CD4-positive, CD25-positive, alpha-beta regulatory T cell (primary cell): ENCODE measurements around the gene RABGAP1L. TPM values are rescaled to one million over a fixed set of nuclear protein-coding genes. Genes with fewer than 3 reads are reported as not detected.
"Not testable (repeated sequence)": the region's sequence is repeated elsewhere in the genome, so short reads cannot be mapped to it uniquely, and the experiment has no call there.

Experiments
- ATAC-seq, 2 donors: fragments of 150-1000 bp; cut with Tn5 transposase; one replicate each; pipeline ENCODE4 v1.10.0; 2021; ENCODE audit warnings: low read depth in 2 of 2, moderate number of reproducible peaks in 2 of 2, moderate library complexity in 1 of 2
- DNase-seq, 3 donors: peaks; one replicate each; pipeline versions ENCODE4 v3.0.0 to v3.0.0-alpha.2; 2012 to 2022; ENCODE audit warnings: mixed read lengths in 1 of 3
- H3K27ac ChIP-seq: one replicate; pipeline ENCODE4 v1.7.0; 2013; ENCODE audit warnings: mild to moderate bottlenecking, low read length; ENCODE audit not compliant: insufficient read depth, poor library complexity, severe bottlenecking
- H3K27me3 ChIP-seq: one replicate; pipeline ENCODE4 v1.7.0; 2013; ENCODE audit warnings: low read length; ENCODE audit not compliant: control insufficient read depth, insufficient read depth
- H3K36me3 ChIP-seq: one replicate; pipeline ENCODE4 v1.7.0; 2013; ENCODE audit warnings: mild to moderate bottlenecking, low read length, moderate library complexity; ENCODE audit not compliant: control insufficient read depth, insufficient read depth
- H3K4me1 ChIP-seq: 2 replicates; pipeline ENCODE4 v1.7.0; 2013; ENCODE audit warnings: mild to moderate bottlenecking, low read length; ENCODE audit not compliant: insufficient read depth, control insufficient read depth, poor library complexity, severe bottlenecking
- H3K4me3 ChIP-seq: one replicate; pipeline ENCODE4 v1.7.0; 2013; ENCODE audit warnings: low read depth, mild to moderate bottlenecking, low read length, moderate library complexity
- H3K9me3 ChIP-seq, 2 experiments: 1 replicate in 1 of 2; 2 replicates in 1 of 2; pipeline ENCODE4 v1.7.0; 2013; ENCODE audit warnings: low read length in 2 of 2, mild to moderate bottlenecking in 1 of 2, moderate library complexity in 1 of 2; ENCODE audit not compliant: control insufficient read depth in 2 of 2
- H3K27ac Mint-ChIP-seq, 3 donors: one replicate each; pipeline ENCODE4 v1.8.0; 2020 to 2022; ENCODE audit warnings: mild to moderate bottlenecking in 3 of 3, mixed read lengths in 3 of 3, moderate library complexity in 2 of 3
- H3K27me3 Mint-ChIP-seq: one replicate; pipeline ENCODE4 v1.8.0; 2022; ENCODE audit warnings: mild to moderate bottlenecking, mixed read lengths
- H3K36me3 Mint-ChIP-seq: one replicate; pipeline ENCODE4 v1.8.0; 2020; ENCODE audit warnings: mixed read lengths
- H3K4me1 Mint-ChIP-seq, 4 donors: one replicate each; pipeline ENCODE4 v1.8.0; 2020 to 2022; ENCODE audit warnings: mixed read lengths in 4 of 4, mild to moderate bottlenecking in 1 of 4
- H3K4me3 Mint-ChIP-seq, 4 donors: one replicate each; pipeline ENCODE4 v1.8.0; 2020 to 2022; ENCODE audit warnings: mild to moderate bottlenecking in 4 of 4, mixed read lengths in 4 of 4, moderate library complexity in 3 of 4
- H3K9me3 Mint-ChIP-seq, 7 donors: one replicate each; pipeline ENCODE4 v1.8.0; 2020 to 2022; ENCODE audit warnings: mixed read lengths in 7 of 7, mild to moderate bottlenecking in 3 of 7, moderate library complexity in 2 of 7
- polyA plus RNA-seq, 4 donors: library from polyadenylated mRNA; unstranded; fragments of 300-500 nt; fragmentation: Illumina TruSeq; gene quantifications; one replicate each; pipeline ENCODE4 v1.2.3, GENCODE V29; 2021
- total RNA-seq: library from RNA; stranded (reverse); gene quantifications from one replicate; pipeline ENCODE4 v1.2.3, GENCODE V29; 2022

Gene RABGAP1L
- total and polyA plus RNA-seq, 5 donors from 2014 or later = 69.7 to 118 (median 84.9) TPM

DNA sequence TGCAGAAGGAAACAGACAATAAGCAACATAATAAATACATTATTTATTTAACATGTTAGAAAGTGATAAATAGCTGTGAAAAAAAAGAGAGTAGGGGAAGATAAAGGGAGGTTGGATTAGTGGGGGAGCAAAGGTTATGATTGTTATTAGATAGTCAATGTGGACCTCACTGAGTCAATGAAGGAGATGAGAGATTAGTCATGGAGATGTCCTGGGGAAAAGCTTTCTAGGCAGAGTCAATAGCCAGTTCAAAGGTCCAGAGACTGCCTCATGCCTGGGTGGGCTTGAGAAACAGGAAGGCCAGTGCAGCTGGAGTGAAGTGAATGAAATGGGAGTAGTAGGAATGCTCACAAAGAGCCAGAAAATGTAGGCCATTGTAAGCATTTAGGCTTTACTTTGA, 653.3 kb downstream of the RABGAP1L start:
- H3K4me3 Mint-ChIP-seq = no peak overlapping the region
- H3K9me3 Mint-ChIP-seq = no peaks in the 10 kb centered on the region
- Histone ChIP-seq H3K9me3 (no peaks in the 10 kb centered on the region), H3K4me3 (no peak overlapping the region), H3K36me3 (peaks cover 6% of the 10 kb centered on the region), H3K4me1 (no peaks in the 10 kb centered on the region), H3K27ac (no peak overlapping the region), H3K27me3 (no peaks in the 10 kb centered on the region)
- H3K27me3 Mint-ChIP-seq = no peaks in the 10 kb centered on the region
- peaks cover 20% of the 10 kb centered on the region for H3K36me3 Mint-ChIP-seq
- peaks cover 7 to 23% (median 19%) of the 10 kb centered on the region in 4 donors for H3K4me1 Mint-ChIP-seq
- peak overlapping the region in 1 of 3 donors; percentile 2 for H3K27ac Mint-ChIP-seq
- DNase-seq (no peak), ATAC-seq (no peak)

DNA sequence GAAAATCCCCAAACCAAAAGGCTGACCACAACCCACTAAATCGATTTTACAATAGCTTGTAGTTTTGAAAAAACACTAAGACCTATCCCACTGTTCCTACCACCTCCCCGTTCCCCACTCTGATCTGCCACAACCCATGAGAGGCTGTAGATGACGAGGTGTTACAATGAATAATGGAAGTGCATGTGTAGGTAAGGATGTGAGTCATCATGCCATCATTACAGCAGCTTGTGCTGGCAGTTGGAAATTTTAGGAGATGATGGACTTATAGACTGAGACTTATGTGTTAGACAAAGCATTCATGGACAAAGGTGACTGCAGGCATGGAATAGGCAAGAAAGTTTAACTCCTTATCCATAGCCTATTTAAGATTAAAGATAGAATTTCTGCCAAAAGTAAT, 655.7 kb downstream of the RABGAP1L start:
- no peaks in the 10 kb centered on the region for H3K9me3 ChIP-seq
- Mint-ChIP-seq H3K27me3 (no peaks in the 10 kb centered on the region), H3K4me1 (peaks cover 7 to 33% (median 25%) of the 10 kb centered on the region in 4 donors), H3K9me3 (peaks cover 0 to 3% (median 0%) of the 10 kb centered on the region in 7 donors), H3K36me3 (peaks cover 34% of the 10 kb centered on the region), H3K4me3 (no peak overlapping the region), H3K27ac (peak overlapping the region in 1 of 3 donors; percentile 4)
- no peaks in the 10 kb centered on the region for H3K4me1 ChIP-seq
- DNase-seq (no peak), ATAC-seq (no peak)
- peaks cover 6% of the 10 kb centered on the region for H3K36me3 ChIP-seq
- H3K4me3 ChIP-seq = no peak overlapping the region
- no peaks in the 10 kb centered on the region for H3K27me3 ChIP-seq
- H3K27ac ChIP-seq = no peak overlapping the region

DNA sequence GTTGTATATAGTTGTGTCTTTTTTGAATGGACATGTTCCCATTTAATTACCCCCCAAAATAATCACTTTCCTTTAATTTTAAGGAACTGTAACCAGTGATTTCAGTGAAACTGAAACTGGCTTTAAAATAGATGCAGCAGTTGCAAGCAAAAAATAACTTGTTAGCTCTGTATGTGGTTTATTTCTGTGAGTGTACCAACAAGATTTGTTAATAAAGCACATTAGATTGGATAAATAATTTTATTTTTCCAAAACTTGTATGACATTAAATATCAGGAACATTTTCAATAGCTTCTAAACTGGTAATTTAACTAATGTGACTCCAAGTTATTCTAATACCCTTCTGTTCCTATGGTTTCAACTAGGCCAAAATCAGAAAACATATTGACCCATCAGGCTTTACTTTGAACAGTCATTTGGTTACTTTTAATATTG, 656.2 kb downstream of the RABGAP1L start:
- H3K36me3 Mint-ChIP-seq = peaks cover 39% of the 10 kb centered on the region
- peaks cover 7 to 33% (median 26%) of the 10 kb centered on the region in 4 donors for H3K4me1 Mint-ChIP-seq
- H3K27ac Mint-ChIP-seq = no peak overlapping the region
- H3K27me3 Mint-ChIP-seq = no peaks in the 10 kb centered on the region
- DNase-seq (no peak), ATAC-seq (no peak)
- H3K9me3 ChIP-seq = no peaks in the 10 kb centered on the region
- no peak overlapping the region for H3K4me3 Mint-ChIP-seq
- H3K4me3 ChIP-seq = no peak overlapping the region
- H3K9me3 Mint-ChIP-seq = peaks cover 0 to 3% (median 0%) of the 10 kb centered on the region in 7 donors
- no peak overlapping the region for H3K27ac ChIP-seq
- peaks cover 6% of the 10 kb centered on the region for H3K36me3 ChIP-seq
- H3K4me1 ChIP-seq = no peaks in the 10 kb centered on the region
- no peaks in the 10 kb centered on the region for H3K27me3 ChIP-seq

DNA sequence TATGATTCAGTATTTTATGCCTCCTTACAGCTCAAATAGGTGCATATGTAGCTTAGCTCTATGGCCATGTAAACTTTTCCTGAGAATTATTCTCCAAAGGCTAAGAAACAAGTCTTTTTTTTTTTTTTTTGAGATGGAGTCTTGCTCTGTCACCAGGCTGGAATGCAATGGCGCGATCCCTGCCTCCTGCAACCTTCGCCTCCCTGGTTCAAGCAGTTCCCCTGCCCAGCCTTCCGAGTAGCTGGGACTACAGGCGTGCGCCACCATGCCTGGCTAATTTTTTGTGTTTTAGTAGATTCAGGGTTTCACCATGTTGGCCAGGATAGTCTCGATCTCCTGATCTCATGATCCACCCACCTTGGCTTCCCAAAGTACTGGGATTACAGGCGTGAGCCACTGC, 657.3 kb downstream of the RABGAP1L start:
- peaks cover 46% of the 10 kb centered on the region for H3K36me3 Mint-ChIP-seq
- not testable (repeated sequence) for H3K27me3 ChIP-seq, H3K4me3 Mint-ChIP-seq, DNase-seq, H3K27ac ChIP-seq, ATAC-seq, H3K27me3 Mint-ChIP-seq, H3K36me3 ChIP-seq, H3K4me3 ChIP-seq, H3K27ac Mint-ChIP-seq, H3K4me1 ChIP-seq, H3K9me3 ChIP-seq, H3K9me3 Mint-ChIP-seq
- H3K4me1 Mint-ChIP-seq = peaks cover 4 to 33% (median 22%) of the 10 kb centered on the region in 4 donors

DNA sequence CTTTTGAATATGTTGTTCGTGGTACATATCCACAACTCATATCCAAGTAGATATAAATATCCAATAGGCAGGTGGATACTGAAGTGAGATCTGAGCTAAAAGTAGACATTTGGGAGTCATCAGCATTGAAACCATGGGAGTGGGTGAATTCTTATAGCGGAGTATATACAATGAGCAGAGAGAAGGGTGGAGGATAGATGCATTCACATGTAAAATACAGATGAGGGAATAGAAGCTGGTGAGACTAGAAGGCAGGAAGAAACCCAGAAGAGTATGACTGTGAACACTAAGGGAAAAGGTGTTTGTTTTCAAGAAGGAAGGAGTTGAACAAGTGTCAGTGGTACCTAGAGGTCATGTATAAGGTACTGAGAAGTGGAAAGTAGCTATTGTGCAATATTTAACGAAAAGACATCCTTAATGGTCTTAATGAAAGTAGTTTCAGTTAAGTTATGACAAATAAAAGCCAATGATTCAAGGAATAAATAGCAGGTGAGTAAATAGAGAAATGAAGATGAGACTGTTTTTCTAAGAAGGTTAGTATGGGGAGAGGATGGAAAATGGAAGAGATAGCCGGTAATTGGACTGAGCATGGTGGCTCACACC, 658.8 kb downstream of the RABGAP1L start:
- no peak overlapping the region for H3K4me3 Mint-ChIP-seq
- peaks cover 7 to 28% (median 14%) of the 10 kb centered on the region in 4 donors for H3K4me1 Mint-ChIP-seq
- DNase-seq (no peak), ATAC-seq (no peak)
- no peaks in the 10 kb centered on the region for H3K27me3 Mint-ChIP-seq
- H3K27ac ChIP-seq = no peak overlapping the region
- peaks cover 37% of the 10 kb centered on the region for H3K36me3 Mint-ChIP-seq
- H3K4me1 ChIP-seq = no peaks in the 10 kb centered on the region
- peak overlapping the region in 1 of 3 donors; percentile 9 for H3K27ac Mint-ChIP-seq
- H3K36me3 ChIP-seq = no peaks in the 10 kb centered on the region
- no peaks in the 10 kb centered on the region for H3K9me3 ChIP-seq
- H3K27me3 ChIP-seq = no peaks in the 10 kb centered on the region
- peaks cover 0 to 3% (median 0%) of the 10 kb centered on the region in 7 donors for H3K9me3 Mint-ChIP-seq
- no peak overlapping the region for H3K4me3 ChIP-seq

DNA sequence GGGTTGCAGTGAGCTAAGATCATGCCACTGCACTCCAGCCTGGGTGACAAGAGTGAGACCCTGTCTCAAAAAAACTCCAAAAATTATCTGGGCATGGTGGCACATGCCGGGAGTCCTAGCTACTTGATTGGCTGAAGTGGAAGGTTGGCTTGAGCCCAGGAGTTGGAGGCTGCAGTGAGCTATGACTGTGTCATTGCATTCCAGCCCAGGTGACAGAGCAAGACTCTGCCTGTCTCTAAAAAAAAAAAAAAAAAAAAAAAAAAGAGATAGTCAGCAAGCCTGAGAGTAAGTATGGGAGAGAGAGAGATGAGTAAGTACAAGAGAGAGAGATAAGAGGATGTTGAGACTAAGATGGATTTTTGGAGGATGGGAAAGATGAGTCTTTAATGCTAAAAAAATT, 659.6 kb downstream of the RABGAP1L start:
- peaks cover 7 to 27% (median 13%) of the 10 kb centered on the region in 4 donors for H3K4me1 Mint-ChIP-seq
- Histone ChIP-seq H3K4me1 (no peaks in the 10 kb centered on the region), H3K36me3 (no peaks in the 10 kb centered on the region), H3K27ac (no peak overlapping the region), H3K9me3 (no peaks in the 10 kb centered on the region), H3K27me3 (no peaks in the 10 kb centered on the region), H3K4me3 (no peak overlapping the region)
- no peak overlapping the region for H3K27ac Mint-ChIP-seq
- peaks cover 0 to 3% (median 0%) of the 10 kb centered on the region in 7 donors for H3K9me3 Mint-ChIP-seq
- ATAC-seq (no peak), DNase-seq (no peak)
- H3K27me3 Mint-ChIP-seq = no peaks in the 10 kb centered on the region
- H3K4me3 Mint-ChIP-seq = no peak overlapping the region
- H3K36me3 Mint-ChIP-seq = peaks cover 36% of the 10 kb centered on the region

DNA sequence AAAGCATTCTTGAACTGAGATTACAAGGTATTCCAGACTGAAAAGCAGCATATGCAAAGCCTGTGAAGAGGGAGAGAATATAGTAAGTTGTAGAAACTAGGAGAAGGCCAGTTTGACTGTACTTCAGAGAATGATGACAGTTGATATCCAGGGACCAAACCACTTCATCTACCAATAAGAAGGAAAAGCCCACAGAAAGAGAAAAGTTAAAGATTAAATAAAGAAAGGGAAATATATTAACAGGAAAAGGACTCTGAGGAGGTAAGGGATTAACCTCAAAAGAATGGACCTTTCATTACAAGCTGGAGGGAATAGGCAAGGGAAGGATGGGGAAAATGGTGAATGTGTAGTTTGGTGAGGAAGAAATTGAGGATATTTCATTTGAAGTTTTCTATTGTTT, 660.3 kb downstream of the RABGAP1L start:
- H3K36me3 ChIP-seq = no peaks in the 10 kb centered on the region
- Mint-ChIP-seq H3K4me1 (peaks cover 7 to 24% (median 13%) of the 10 kb centered on the region in 4 donors), H3K27ac (no peak overlapping the region), H3K4me3 (no peak overlapping the region), H3K36me3 (peaks cover 36% of the 10 kb centered on the region), H3K27me3 (no peaks in the 10 kb centered on the region), H3K9me3 (peaks cover 0 to 3% (median 0%) of the 10 kb centered on the region in 7 donors)
- no peak for DNase-seq
- H3K4me1 ChIP-seq = no peaks in the 10 kb centered on the region
- no peaks in the 10 kb centered on the region for H3K9me3 ChIP-seq
- no peak overlapping the region for H3K4me3 ChIP-seq
- H3K27ac ChIP-seq = no peak overlapping the region
- no peaks in the 10 kb centered on the region for H3K27me3 ChIP-seq
- no peak for ATAC-seq

DNA sequence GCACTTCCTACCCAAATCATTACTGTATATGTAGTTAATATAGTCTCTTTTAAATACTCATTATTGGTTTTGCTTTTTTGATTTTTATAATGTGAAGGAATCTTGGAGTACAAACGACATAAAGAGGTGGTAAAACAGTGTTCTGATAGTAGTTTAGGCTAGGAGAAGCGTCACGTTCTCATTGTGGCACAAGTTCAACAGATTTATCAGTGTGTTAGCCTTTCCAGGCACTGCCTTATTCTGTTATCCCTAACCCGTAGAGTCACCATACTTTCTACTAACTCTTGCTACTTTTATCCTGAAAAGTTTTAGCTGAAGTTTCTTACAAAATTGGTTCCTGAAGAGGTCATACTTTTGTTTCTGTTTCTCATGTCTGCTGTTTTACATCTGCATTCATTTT, 665.8 kb downstream of the RABGAP1L start:
- no peak overlapping the region for H3K27ac ChIP-seq
- Mint-ChIP-seq H3K4me1 (peaks cover 6 to 17% (median 11%) of the 10 kb centered on the region in 4 donors), H3K36me3 (peaks cover 33% of the 10 kb centered on the region), H3K27me3 (no peaks in the 10 kb centered on the region), H3K4me3 (no peak overlapping the region), H3K27ac (peak overlapping the region in 1 of 3 donors; percentile 42), H3K9me3 (no peaks in the 10 kb centered on the region)
- no peaks in the 10 kb centered on the region for H3K4me1 ChIP-seq
- ATAC-seq (no peak), DNase-seq (no peak)
- H3K9me3 ChIP-seq = no peaks in the 10 kb centered on the region
- no peak overlapping the region for H3K4me3 ChIP-seq
- no peaks in the 10 kb centered on the region for H3K27me3 ChIP-seq
- H3K36me3 ChIP-seq = no peaks in the 10 kb centered on the region
